ENCODE data around the gene ABCB9.

DNA sequence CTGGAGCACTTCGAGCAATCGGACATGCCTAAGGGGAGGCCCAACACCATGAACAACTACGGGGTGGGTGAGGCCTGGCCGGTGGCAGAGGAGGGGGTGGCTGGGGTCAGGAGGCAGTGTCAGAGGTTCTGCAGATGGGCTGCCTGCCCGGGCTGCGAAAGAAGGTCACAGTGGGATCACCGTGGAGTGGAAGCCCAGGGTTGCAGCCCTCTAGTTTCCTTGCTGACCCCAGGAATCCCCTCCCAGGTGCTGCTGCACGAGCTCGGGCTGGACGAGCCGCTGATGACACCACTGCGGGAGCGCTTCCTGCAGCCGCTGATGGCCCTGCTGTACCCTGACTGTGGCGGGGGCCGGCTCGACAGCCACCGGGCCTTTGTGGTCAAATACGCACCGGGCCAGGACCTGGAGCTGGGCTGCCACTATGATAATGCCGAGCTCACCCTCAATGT is 12.3 kb upstream of the ABCB9 start:
- TF ChIP-seq POLR2AphosphoS5 (IDR thresholded peaks at IDR 0.05), result no peak
- TF ChIP-seq POLR2A (IDR thresholded peaks at IDR 0.05), result no peak
- TF ChIP-seq, protein P1, sequence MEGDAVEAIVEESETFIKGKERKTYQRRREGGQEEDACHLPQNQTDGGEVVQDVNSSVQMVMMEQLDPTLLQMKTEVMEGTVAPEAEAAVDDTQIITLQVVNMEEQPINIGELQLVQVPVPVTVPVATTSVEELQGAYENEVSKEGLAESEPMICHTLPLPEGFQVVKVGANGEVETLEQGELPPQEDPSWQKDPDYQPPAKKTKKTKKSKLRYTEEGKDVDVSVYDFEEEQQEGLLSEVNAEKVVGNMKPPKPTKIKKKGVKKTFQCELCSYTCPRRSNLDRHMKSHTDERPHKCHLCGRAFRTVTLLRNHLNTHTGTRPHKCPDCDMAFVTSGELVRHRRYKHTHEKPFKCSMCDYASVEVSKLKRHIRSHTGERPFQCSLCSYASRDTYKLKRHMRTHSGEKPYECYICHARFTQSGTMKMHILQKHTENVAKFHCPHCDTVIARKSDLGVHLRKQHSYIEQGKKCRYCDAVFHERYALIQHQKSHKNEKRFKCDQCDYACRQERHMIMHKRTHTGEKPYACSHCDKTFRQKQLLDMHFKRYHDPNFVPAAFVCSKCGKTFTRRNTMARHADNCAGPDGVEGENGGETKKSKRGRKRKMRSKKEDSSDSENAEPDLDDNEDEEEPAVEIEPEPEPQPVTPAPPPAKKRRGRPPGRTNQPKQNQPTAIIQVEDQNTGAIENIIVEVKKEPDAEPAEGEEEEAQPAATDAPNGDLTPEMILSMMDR (IDR thresholded peaks at IDR 0.05), result no peak
